Osteoblast (primary cell): Measurements from ENCODE around the gene CCR3. TPM values are rescaled to one million over a fixed set of nuclear protein-coding genes. Genes with fewer than 3 reads are reported as not detected.

ENCODE experiments used
- DNase-seq: peaks from one replicate; pipeline ENCODE4 v3.0.0; 2011; ENCODE audit warnings: low spot score, mixed read lengths; ENCODE audit not compliant: insufficient read length; ENCODE audit errors: missing footprints
- H2AFZ ChIP-seq: 2 replicates; pipeline ENCODE4 v1.6.0; 2011; ENCODE audit warnings: mild to moderate bottlenecking, low read length
- H3K27ac ChIP-seq: 2 replicates; pipeline ENCODE4 v1.5.1; 2011; ENCODE audit warnings: mild to moderate bottlenecking, low read depth, low read length, moderate library complexity
- H3K27me3 ChIP-seq: 2 replicates; pipeline ENCODE4 v1.6.0; 2012; ENCODE audit warnings: mild to moderate bottlenecking, control low read depth, inconsistent platforms, low read length, moderate library complexity; ENCODE audit not compliant: insufficient read depth
- H3K36me3 ChIP-seq: 2 replicates; pipeline ENCODE4 v1.5.1; 2011; ENCODE audit warnings: mild to moderate bottlenecking, low read length, control low read depth, moderate library complexity; ENCODE audit not compliant: insufficient read depth
- H3K4me1 ChIP-seq: 2 replicates; pipeline ENCODE4 v1.5.1; 2011; ENCODE audit warnings: mild to moderate bottlenecking, low read length, control low read depth, moderate library complexity; ENCODE audit not compliant: insufficient read depth
- H3K4me2 ChIP-seq: 2 replicates; pipeline ENCODE4 v1.6.0; 2011; ENCODE audit warnings: mild to moderate bottlenecking, low read length; ENCODE audit not compliant: insufficient read depth
- H3K4me3 ChIP-seq: fragments of 200-600 bp; sonication (generic); 3 replicates; pipeline ENCODE4 v1.5.1; 2012; ENCODE audit warnings: mild to moderate bottlenecking, low read length, inconsistent platforms; ENCODE audit not compliant: insufficient read depth
- H3K79me2 ChIP-seq: 2 replicates; pipeline ENCODE4 v1.6.0; 2012; ENCODE audit warnings: mild to moderate bottlenecking, low read length, control low read depth, inconsistent platforms; ENCODE audit not compliant: insufficient read depth
- H3K9me3 ChIP-seq: 2 replicates; pipeline ENCODE4 v1.5.1; 2011; ENCODE audit warnings: low read depth, low read length, control low read depth
- H4K20me1 ChIP-seq: 2 replicates; pipeline ENCODE4 v1.6.0; 2012; ENCODE audit warnings: mild to moderate bottlenecking, low read length, control low read depth; ENCODE audit not compliant: insufficient read depth
- total RNA-seq: library from RNA; depleted of rRNA; stranded (reverse); fragments of >200 nt; gene quantifications from 2 replicates; pipeline ENCODE4 v1.2.3, GENCODE V29; 2012
- TF ChIP-seq, protein P1 (sequence below): IDR thresholded peaks from 2 replicates; pipeline ENCODE4 v1.5.1; 2011; ENCODE audit warnings: mild to moderate bottlenecking, low read depth, low read length, moderate library complexity; ENCODE audit errors: extremely low read depth

CCR3 gene
- total RNA-seq, 1 donor = not detected

GRCh38 chr3:46278816-46279672 is 36.8 kb downstream of the CCR3 start:
- H3K4me3 ChIP-seq = no peak overlapping the region
- TF ChIP-seq, protein P1, sequence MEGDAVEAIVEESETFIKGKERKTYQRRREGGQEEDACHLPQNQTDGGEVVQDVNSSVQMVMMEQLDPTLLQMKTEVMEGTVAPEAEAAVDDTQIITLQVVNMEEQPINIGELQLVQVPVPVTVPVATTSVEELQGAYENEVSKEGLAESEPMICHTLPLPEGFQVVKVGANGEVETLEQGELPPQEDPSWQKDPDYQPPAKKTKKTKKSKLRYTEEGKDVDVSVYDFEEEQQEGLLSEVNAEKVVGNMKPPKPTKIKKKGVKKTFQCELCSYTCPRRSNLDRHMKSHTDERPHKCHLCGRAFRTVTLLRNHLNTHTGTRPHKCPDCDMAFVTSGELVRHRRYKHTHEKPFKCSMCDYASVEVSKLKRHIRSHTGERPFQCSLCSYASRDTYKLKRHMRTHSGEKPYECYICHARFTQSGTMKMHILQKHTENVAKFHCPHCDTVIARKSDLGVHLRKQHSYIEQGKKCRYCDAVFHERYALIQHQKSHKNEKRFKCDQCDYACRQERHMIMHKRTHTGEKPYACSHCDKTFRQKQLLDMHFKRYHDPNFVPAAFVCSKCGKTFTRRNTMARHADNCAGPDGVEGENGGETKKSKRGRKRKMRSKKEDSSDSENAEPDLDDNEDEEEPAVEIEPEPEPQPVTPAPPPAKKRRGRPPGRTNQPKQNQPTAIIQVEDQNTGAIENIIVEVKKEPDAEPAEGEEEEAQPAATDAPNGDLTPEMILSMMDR = no peak
- no peak overlapping the region for H3K27ac ChIP-seq
- H3K36me3 ChIP-seq = no peaks in the 10 kb centered on the region
- no peaks in the 10 kb centered on the region for H3K79me2 ChIP-seq
- H3K9me3 ChIP-seq = no peaks in the 10 kb centered on the region
- no peaks in the 10 kb centered on the region for H3K4me1 ChIP-seq
- no peak overlapping the region for H3K4me2 ChIP-seq
- no peaks in the 10 kb centered on the region for H4K20me1 ChIP-seq
- no peak for DNase-seq
- peaks cover 3% of the 10 kb centered on the region for H3K27me3 ChIP-seq
- H2AFZ ChIP-seq = no peak overlapping the region

- Histone ChIP-seq H3K27ac (no peak overlapping the region), H3K4me2 (no peak overlapping the region), H3K4me3 (no peak overlapping the region), H3K27me3 (peaks cover 3% of the 10 kb centered on the region), H2AFZ (no peak overlapping the region), H4K20me1 (no peaks in the 10 kb centered on the region), H3K79me2 (no peaks in the 10 kb centered on the region), H3K9me3 (no peaks in the 10 kb centered on the region), H3K4me1 (no peaks in the 10 kb centered on the region), H3K36me3 (no peaks in the 10 kb centered on the region)
- no peak for DNase-seq
- TF ChIP-seq, protein P1 = no peak
Observed at GRCh38 chr3:46280105-46280797, 38.0 kb downstream of the CCR3 start.

GRCh38 chr3:46281551-46281950 is 39.3 kb downstream of the CCR3 start:
- H3K4me1 ChIP-seq = no peaks in the 10 kb centered on the region
- no peaks in the 10 kb centered on the region for H3K36me3 ChIP-seq
- no peak overlapping the region for H3K4me3 ChIP-seq
- H3K9me3 ChIP-seq = no peaks in the 10 kb centered on the region
- TF ChIP-seq, protein P1 = no peak
- no peaks in the 10 kb centered on the region for H3K79me2 ChIP-seq
- H4K20me1 ChIP-seq = no peaks in the 10 kb centered on the region
- peaks cover 3% of the 10 kb centered on the region for H3K27me3 ChIP-seq
- DNase-seq = no peak
- no peak overlapping the region for H3K4me2 ChIP-seq
- no peak overlapping the region for H2AFZ ChIP-seq
- H3K27ac ChIP-seq = no peak overlapping the region

GRCh38 chr3:46282041-46282440 is 39.8 kb downstream of the CCR3 start:
- no peaks in the 10 kb centered on the region for H4K20me1 ChIP-seq
- H3K27ac ChIP-seq = no peak overlapping the region
- H3K4me3 ChIP-seq = no peak overlapping the region
- DNase-seq = no peak
- H3K79me2 ChIP-seq = no peaks in the 10 kb centered on the region
- TF ChIP-seq, protein P1 = no peak
- H2AFZ ChIP-seq = no peak overlapping the region
- no peaks in the 10 kb centered on the region for H3K4me1 ChIP-seq
- H3K9me3 ChIP-seq = no peaks in the 10 kb centered on the region
- H3K4me2 ChIP-seq = no peak overlapping the region
- H3K36me3 ChIP-seq = no peaks in the 10 kb centered on the region
- H3K27me3 ChIP-seq = peaks cover 2% of the 10 kb centered on the region
